H1 (cell line): Measurements from ENCODE around the gene RGS6. TPM values are rescaled to one million over a fixed set of nuclear protein-coding genes. Genes with fewer than 3 reads are reported as not detected.

Experiments
- CTCF ChIA-PET: fragments of 300-600 bp; sonication (Branson Sonifier 250); formaldehyde crosslinking; loops from one replicate; lab custom pipeline; 2021; ENCODE audit not compliant: partially characterized antibody; lab: Charles Lee
- POLR2A ChIA-PET: fragments of 300-600 bp; sonication (Branson Sonifier 250); formaldehyde crosslinking; loops from one replicate; lab custom pipeline; 2021; ENCODE audit warnings: inconsistent platforms; ENCODE audit not compliant: partially characterized antibody; lab: Charles Lee
- DNase-seq, 2 experiments: peaks; one replicate each; pipeline versions ENCODE4 v3.0.0 to v3.0.0-alpha.2; 2010 to 2022; ENCODE audit warnings: low spot score in 2 of 2, low read depth in 1 of 2, mixed read lengths in 1 of 2
- FAIRE-seq: peaks from 2 replicates; lab custom pipeline; 2011; peaks lifted over from hg19 to GRCh38; lab: Jason Lieb, UNC
- H2AFZ ChIP-seq: 2 replicates; pipeline ENCODE4 v1.8.1; 2012; ENCODE audit warnings: low read length, inconsistent platforms
- H2AK5ac ChIP-seq: 2 replicates; pipeline ENCODE4 v1.6.1; 2013; ENCODE audit warnings: low read depth, low read length
- H2BK120ac ChIP-seq: replicated peaks from 2 replicates; pipeline ENCODE3; 2013; ENCODE audit warnings: low read depth, low read length, inconsistent platforms
- H2BK12ac ChIP-seq: 2 replicates; pipeline ENCODE4 v1.6.1; 2013; ENCODE audit warnings: low read depth, low read length
- H2BK15ac ChIP-seq: 2 replicates; pipeline ENCODE4 v1.6.1; 2013; ENCODE audit warnings: low read length
- H2BK20ac ChIP-seq: 2 replicates; pipeline ENCODE4 v1.6.1; 2013; ENCODE audit warnings: low read length
- H2BK5ac ChIP-seq: 2 replicates; pipeline ENCODE4 v1.6.1; 2013; ENCODE audit warnings: low read depth, low read length
- H3K14ac ChIP-seq: 2 replicates; pipeline ENCODE4 v1.6.1; 2013; ENCODE audit warnings: inconsistent platforms; ENCODE audit not compliant: insufficient read length
- H3K18ac ChIP-seq: 2 replicates; pipeline ENCODE4 v1.6.1; 2013; ENCODE audit warnings: low read length; ENCODE audit errors: extremely low read depth
- H3K23ac ChIP-seq: 2 replicates; pipeline ENCODE4 v1.6.1; 2013; ENCODE audit warnings: inconsistent platforms; ENCODE audit not compliant: insufficient read length
- H3K23me2 ChIP-seq: 2 replicates; pipeline ENCODE4 v1.6.1; 2013; ENCODE audit warnings: low read depth, low read length
- H3K27ac ChIP-seq: 2 replicates; pipeline ENCODE4 v1.6.1; 2011; ENCODE audit warnings: low read depth, low read length, inconsistent platforms
- H3K27me3 ChIP-seq, 4 experiments: replicated peaks in 1 of 4; 1 replicate in 1 of 4; 2 replicates in 3 of 4; pipeline versions ENCODE4 v1.6.1 to v1.8.1; 2011 to 2013; ENCODE audit warnings: low read length in 3 of 4, mild to moderate bottlenecking in 3 of 4, inconsistent platforms in 2 of 4, mixed read lengths in 2 of 4, moderate library complexity in 1 of 4; ENCODE audit not compliant: control insufficient read depth in 3 of 4, insufficient read depth in 3 of 4; ENCODE audit errors: extremely low read depth in 1 of 4
- H3K36me3 ChIP-seq, 4 experiments: 2 replicates each; pipeline versions ENCODE4 v1.6.1 to v1.8.1; 2011 to 2013; ENCODE audit warnings: mild to moderate bottlenecking in 4 of 4, low read length in 3 of 4, moderate library complexity in 2 of 4, control low read depth in 1 of 4, inconsistent platforms in 1 of 4; ENCODE audit not compliant: insufficient read depth in 4 of 4, control insufficient read depth in 2 of 4
- H3K4ac ChIP-seq: replicated peaks from 2 replicates; pipeline ENCODE3; 2013; ENCODE audit warnings: low read length, low read depth, mixed read lengths, inconsistent platforms; ENCODE audit not compliant: insufficient read length
- H3K4me1 ChIP-seq, 4 experiments: replicated peaks in 1 of 4; 1 replicate in 1 of 4; 2 replicates in 3 of 4; pipeline versions ENCODE4 v1.6.1 to v1.8.1; 2011 to 2013; ENCODE audit warnings: low read length in 3 of 4, inconsistent platforms in 2 of 4, mixed read lengths in 1 of 4; ENCODE audit not compliant: insufficient read depth in 4 of 4, control insufficient read depth in 3 of 4
- H3K4me2 ChIP-seq, 2 experiments: 2 replicates each; pipeline versions ENCODE4 v1.6.1 to v1.8.1; 2011 to 2013; ENCODE audit warnings: low read depth in 2 of 2, low read length in 2 of 2, control low read depth in 1 of 2, inconsistent platforms in 1 of 2, mild to moderate bottlenecking in 1 of 2; ENCODE audit not compliant: insufficient read depth in 1 of 2
- H3K4me3 ChIP-seq, 4 experiments: fragments of 200-600, 300-600 bp in 1 of 4; sonication (generic), shearing (Covaris generic), sonication (Bioruptor Twin) in 1 of 4; 2 replicates each; pipeline versions ENCODE4 v1.5.1 to v1.8.1; 2011 to 2016; ENCODE audit warnings: low read length in 4 of 4, low read depth in 3 of 4, control low read depth in 2 of 4, inconsistent platforms in 2 of 4, mild to moderate bottlenecking in 2 of 4, mixed read lengths in 1 of 4, moderate library complexity in 1 of 4; ENCODE audit not compliant: insufficient read depth in 2 of 4; ENCODE audit errors: extremely low read depth in 1 of 4
- H3K56ac ChIP-seq: replicated peaks from 2 replicates; pipeline ENCODE3; 2013; ENCODE audit warnings: low read depth, mild to moderate bottlenecking, mixed read lengths, low read length, inconsistent platforms; ENCODE audit not compliant: insufficient read length
- H3K79me1 ChIP-seq: 2 replicates; pipeline ENCODE4 v1.6.1; 2013; ENCODE audit warnings: low read depth, low read length, control low read depth
- H3K79me2 ChIP-seq, 2 experiments: 2 replicates each; pipeline versions ENCODE4 v1.6.1 to v1.8.1; 2012 to 2013; ENCODE audit warnings: low read length in 2 of 2, mild to moderate bottlenecking in 2 of 2, inconsistent platforms in 1 of 2; ENCODE audit not compliant: insufficient read depth in 2 of 2, control insufficient read depth in 1 of 2
- H3K9ac ChIP-seq, 4 experiments: replicated peaks in 1 of 4; 1 replicate in 1 of 4; 2 replicates in 3 of 4; pipeline versions ENCODE4 v1.6.1 to v1.8.1; 2011 to 2013; ENCODE audit warnings: low read depth in 3 of 4, low read length in 3 of 4, control low read depth in 2 of 4, mild to moderate bottlenecking in 2 of 4, moderate library complexity in 2 of 4, inconsistent platforms in 1 of 4; ENCODE audit errors: extremely low read depth in 1 of 4
- H3K9me3 ChIP-seq, 2 experiments: 2 replicates each; pipeline versions ENCODE4 v1.6.1 to v1.8.1; 2012 to 2013; ENCODE audit warnings: mild to moderate bottlenecking in 2 of 2, moderate library complexity in 2 of 2, control low read depth in 1 of 2, inconsistent platforms in 1 of 2, low read depth in 1 of 2, low read length in 1 of 2, mixed read lengths in 1 of 2; ENCODE audit not compliant: insufficient read depth in 2 of 2
- H4K20me1 ChIP-seq, 2 experiments: replicated peaks in 1 of 2; 2 replicates each; pipeline versions ENCODE3 to v1.8.1; 2011 to 2013; ENCODE audit warnings: inconsistent platforms in 2 of 2, low read length in 2 of 2, mild to moderate bottlenecking in 1 of 2; ENCODE audit not compliant: insufficient read depth in 2 of 2, control insufficient read depth in 1 of 2
- H4K5ac ChIP-seq: 2 replicates; pipeline ENCODE4 v1.6.1; 2013; ENCODE audit warnings: low read length, low read depth, mixed read lengths, inconsistent platforms; ENCODE audit not compliant: insufficient read length
- H4K8ac ChIP-seq: 2 replicates; pipeline ENCODE4 v1.8.0; 2013; ENCODE audit warnings: mild to moderate bottlenecking, moderate library complexity, low read length, inconsistent platforms; ENCODE audit not compliant: insufficient read depth; ENCODE audit errors: extremely low read depth
- H4K91ac ChIP-seq: replicated peaks from 2 replicates; pipeline ENCODE3; 2013; ENCODE audit warnings: low read length, mixed read lengths, inconsistent platforms; ENCODE audit not compliant: insufficient read length
- ASH2L ChIP-seq: fragments of 200-600, 300-600 bp; sonication (generic); IDR thresholded peaks from one replicate; pipeline ENCODE4 v1.7.1; 2017; ENCODE audit warnings: low read length
- ATF2 ChIP-seq: IDR thresholded peaks from 2 replicates; pipeline ENCODE4 v1.6.1; 2012; ENCODE audit warnings: low read length, inconsistent platforms
- CHD2 ChIP-seq: IDR thresholded peaks from 2 replicates; pipeline ENCODE4 v1.6.1; 2012; ENCODE audit warnings: low read length, improper control_type of control experiment
- CTBP2 ChIP-seq: IDR thresholded peaks from 2 replicates; pipeline ENCODE4 v1.7.0; 2011; ENCODE audit warnings: borderline replicate concordance, mild to moderate bottlenecking, moderate library complexity, mixed read lengths, low read length; ENCODE audit not compliant: insufficient read depth, insufficient read length
- EZH2 ChIP-seq: fragments of 200-600 bp; sonication (generic); IDR thresholded peaks from 2 replicates; pipeline ENCODE4 v1.7.1; 2012; ENCODE audit warnings: low read depth, mild to moderate bottlenecking, moderate library complexity, low read length, inconsistent platforms; ENCODE audit not compliant: severe bottlenecking
- HDAC2 ChIP-seq, 2 experiments: fragments of 300-600 bp in 1 of 2; sonication (generic) in 1 of 2; IDR thresholded peaks; 2 replicates each; pipeline ENCODE4 v1.6.1; 2011 to 2012; ENCODE audit warnings: low read depth in 2 of 2, low read length in 2 of 2, mild to moderate bottlenecking in 2 of 2, moderate library complexity in 2 of 2, borderline replicate concordance in 1 of 2, inconsistent platforms in 1 of 2
- MAX ChIP-seq: IDR thresholded peaks from 2 replicates; pipeline ENCODE4 v1.6.1; 2012; ENCODE audit warnings: inconsistent platforms
- PHF8 ChIP-seq: fragments of 200-600 bp; sonication (generic); conservative IDR thresholded peaks from 2 replicates; pipeline ENCODE4 v1.7.1; 2012; ENCODE audit warnings: low read depth, mild to moderate bottlenecking, inconsistent platforms, low read length, moderate library complexity
- RAD21 ChIP-seq, 2 experiments: IDR thresholded peaks in 1 of 2; conservative IDR thresholded peaks in 1 of 2; 2 replicates each; pipeline ENCODE4 v1.6.1; 2011; ENCODE audit warnings: low read depth in 2 of 2, low read length in 2 of 2, improper control_type of control experiment in 1 of 2, inconsistent platforms in 1 of 2, mild to moderate bottlenecking in 1 of 2, moderate library complexity in 1 of 2
- SRF ChIP-seq: IDR thresholded peaks from 2 replicates; pipeline ENCODE4 v1.6.1; 2011; ENCODE audit warnings: mild to moderate bottlenecking, low read depth, low read length, moderate library complexity
- TBP ChIP-seq: IDR thresholded peaks from 2 replicates; pipeline ENCODE4 v1.6.1; 2011; ENCODE audit warnings: low read depth, low read length, improper control_type of control experiment
- WGBS, 2 experiments: shearing (Covaris generic) in 1 of 2; methylation state at CpG; one replicate each; pipeline versions ENCODE4 v1.1.6 to v1.1.7; 2013 to 2015; ENCODE audit warnings: low lambda C conversion rate in 2 of 2, mixed read lengths in 2 of 2, inconsistent platforms in 1 of 2, low coverage in 1 of 2, missing lambda C conversion rate in 1 of 2; ENCODE audit not compliant: insufficient replicate concordance in 2 of 2, insufficient coverage in 1 of 2, insufficient read length in 1 of 2; ENCODE audit errors: extremely low coverage in 1 of 2, missing lambda C conversion rate in 1 of 2; 5-methylcytosine and 5-hydroxymethylcytosine counted together
- polyA plus RNA-seq, 7 experiments: library from polyadenylated mRNA; depleted of rRNA in 3 of 7; stranded (reverse) in 5 of 7; unstranded in 2 of 7; fragments of >200 nt in 5 of 7; fragments of 200-250 nt in 2 of 7; gene quantifications; 1 replicate in 5 of 7; 2 replicates in 1 of 7; 4 replicates in 1 of 7; pipeline versions ENCODE4 v1.2.1 to v1.2.3, GENCODE V29; 2011 to 2013; ENCODE audit warnings: missing spikeins in 2 of 7, mixed read lengths in 2 of 7
- total RNA-seq: library from RNA; stranded (reverse); fragmentation: NEBNext Ultra II Directional; extraction: Animal tissue kit (Norgen Biotek cat#: 25700); gene quantifications from 2 replicates; pipeline ENCODE4 v1.2.1, GENCODE V29; 2021

Gene RGS6
- total and polyA plus RNA-seq, 2 of the 8 experiments (the other 6 are each of a cell fraction or from before 2014, with no cell fraction given): 0.26 to 1.1 TPM

GRCh38 chr14:72061718-72062117 lies 129.5 kb downstream of the RGS6 start:
- Histone ChIP-seq H4K5ac (no peak overlapping the region), H3K56ac (no peak overlapping the region), H4K8ac (no peak overlapping the region), H2BK20ac (no peak overlapping the region), H3K27me3 (peaks cover 0 to 2% (median 0%) of the 10 kb centered on the region in 4 experiments; a peak in 1 of 7 replicates), H4K20me1 (no peaks in the 10 kb centered on the region), H2BK12ac (no peak overlapping the region), H3K4me3 (no peak overlapping the region), H3K23me2 (no peaks in the 10 kb centered on the region), H2AK5ac (no peak overlapping the region), H3K4ac (no peak overlapping the region), H4K91ac (no peak overlapping the region), H3K9me3 (no peaks in the 10 kb centered on the region), H3K27ac (no peak overlapping the region), H3K79me2 (no peaks in the 10 kb centered on the region), H3K23ac (no peak overlapping the region), H2BK120ac (no peak overlapping the region), H3K9ac (no peak overlapping the region), H2BK15ac (no peak overlapping the region), H2BK5ac (no peak overlapping the region), H3K18ac (no peak overlapping the region), H3K79me1 (no peaks in the 10 kb centered on the region), H3K14ac (no peak overlapping the region), H2AFZ (no peak overlapping the region), H3K4me1 (no peaks in the 10 kb centered on the region), H3K4me2 (no peak overlapping the region), H3K36me3 (peaks cover 0 to 2% (median 0%) of the 10 kb centered on the region in 4 experiments; a peak in 1 of 8 replicates)
- DNase-seq (no peak), FAIRE-seq (no peak)
- 84% methylated on average over 1 of the region's 1 CpG; no CpG with 5 or more reads in 1 of the 2 experiments for WGBS, 2 experiments
- ChIA-PET POLR2A (no interaction called here), CTCF (interaction anchor here (0.8 kb wide), 1 partner anchor 15 kb away, joined by 3 read pairs; no protein-coding TSS in a partner anchor)
- no peak for TF ChIP-seq PHF8
- no peak for TF ChIP-seq CHD2
- TF ChIP-seq MAX: no peak
- TF ChIP-seq SRF: no peak
- TF ChIP-seq ASH2L: no peak
- TF ChIP-seq RAD21 (IDR thresholded peaks at IDR 0.05 in 1 of 2, conservative IDR thresholded peaks at IDR 0.05 in 1 of 2; ENCODE audit: low read depth in 2 of 2, low read length in 2 of 2): no peak
- no peak for TF ChIP-seq ATF2
- TF ChIP-seq EZH2: no peak
- TF ChIP-seq TBP: no peak
- no peak for TF ChIP-seq HDAC2 (IDR thresholded peaks at IDR 0.05; ENCODE audit: borderline replicate concordance in 1 of 2, low read depth in 2 of 2, low read length in 2 of 2)
- no peak for TF ChIP-seq CTBP2
